ENCODE results near the gene SV2B. TPM values are rescaled to one million over a fixed set of nuclear protein-coding genes. Genes with fewer than 3 reads are reported as not detected.

The SV2B gene
- total and polyA plus RNA-seq, 9 of the 15 experiments (the other 6 are each of a cell fraction or from before 2014, with no cell fraction given), result 0.01 to 0.25 (median 0.11) TPM

DNA sequence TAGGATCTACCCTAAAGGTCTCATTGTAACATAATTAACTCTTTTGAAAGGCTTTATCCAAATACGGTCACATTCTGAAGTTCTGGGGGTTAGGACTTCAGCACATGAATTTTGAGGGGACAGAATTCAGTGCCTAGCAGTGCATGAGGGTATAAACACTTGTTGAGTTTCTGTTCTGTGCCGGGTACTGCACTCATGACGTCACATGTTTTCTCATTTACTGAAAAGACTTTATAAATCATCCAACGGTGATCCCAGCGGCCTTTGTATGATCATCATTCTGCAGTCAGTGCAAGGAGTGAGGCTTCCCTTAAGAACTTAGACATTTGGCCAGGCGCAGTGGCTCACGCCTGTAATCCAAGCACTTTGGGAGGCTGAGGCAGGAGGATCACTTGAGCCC is 25.1 kb downstream of the SV2B start:
- no peaks in the 10 kb centered on the region for H3K79me2 ChIP-seq (ENCODE audit: control insufficient read depth, insufficient read depth, low read length)
- ChIA-PET POLR2A (no interaction called here), CTCF (ENCODE audit: low intra/inter-chr PET ratio) (no interaction called here)
- WGBS (ENCODE audit: insufficient coverage, low coverage, missing lambda C conversion rate), result 2% methylated on average over 7 of the region's 7 CpGs
- H4K20me1 ChIP-seq (replicated peaks; ENCODE audit: control insufficient read depth, insufficient read depth, low read length), result no peaks in the 10 kb centered on the region; the same call in 1 of the 2 replicates
- H3K4me1 ChIP-seq (replicated peaks in 1 of 2; ENCODE audit: control insufficient read depth in 2 of 2, insufficient read depth in 2 of 2, low read length in 2 of 2), result no peaks in the 10 kb centered on the region
- DNase-seq (ENCODE audit: extremely low read depth in 1 of 4, low spot score in 3 of 4), result no peak
- ATAC-seq, result no peak
- H3K4me2 ChIP-seq (ENCODE audit: insufficient read depth, low read length), result no peak overlapping the region
- intact Hi-C loops (cut with micrococcal nuclease), result no loop called here
- no peak overlapping the region for H3K4me3 ChIP-seq
- H3K9me3 ChIP-seq (replicated peaks; ENCODE audit: control insufficient read depth, insufficient read depth, low read depth, low read length), result no peaks in the 10 kb centered on the region
- no peak for FAIRE-seq
- no peaks in the 10 kb centered on the region for H3K36me3 ChIP-seq (ENCODE audit: control insufficient read depth, insufficient read depth, low read length)
- peaks cover 11 to 21% of the 10 kb centered on the region in 2 experiments; a peak in 4 of 5 replicates for H3K27me3 ChIP-seq (ENCODE audit: control insufficient read depth in 2 of 2, insufficient read depth in 2 of 2, low read length in 2 of 2)
- H3K9ac ChIP-seq (ENCODE audit: insufficient read depth in 1 of 2, low read depth in 2 of 2, low read length in 2 of 2), result no peak overlapping the region
- no peaks in the 10 kb centered on the region for H3K9me1 ChIP-seq (ENCODE audit: control insufficient read depth, insufficient read depth, low read length)
- no peak overlapping the region for H3K27ac ChIP-seq (ENCODE audit: extremely low read depth, low read depth, low read length)
- H2AFZ ChIP-seq (ENCODE audit: low read depth, low read length), result no peak overlapping the region
- in situ Hi-C loops (cut with MboI), result no loop called here
- BruUV-seq (replicated peaks), result no TSS peak
- no peak for TF ChIP-seq SMAD4 (CRISPR knock-in tag; conservative IDR thresholded peaks at IDR 0.05)
- TF ChIP-seq ZNF407 (IDR thresholded peaks at IDR 0.05; ENCODE audit: low read depth), result no peak
- TF ChIP-seq KAT7 (CRISPR knock-in tag; IDR thresholded peaks at IDR 0.05; ENCODE audit: borderline replicate concordance), result no peak
- TF ChIP-seq NR1H2 (CRISPR knock-in tag; IDR thresholded peaks at IDR 0.05), result no peak
- TF ChIP-seq TAF1 (IDR thresholded peaks at IDR 0.05; ENCODE audit: control insufficient read depth, extremely low read depth, insufficient read depth, low read length, severe bottlenecking), result no peak
- TF ChIP-seq NFE2L1 (tag; IDR thresholded peaks at IDR 0.05; ENCODE audit: borderline replicate concordance, low read depth), result no peak
- TF ChIP-seq, protein P1, sequence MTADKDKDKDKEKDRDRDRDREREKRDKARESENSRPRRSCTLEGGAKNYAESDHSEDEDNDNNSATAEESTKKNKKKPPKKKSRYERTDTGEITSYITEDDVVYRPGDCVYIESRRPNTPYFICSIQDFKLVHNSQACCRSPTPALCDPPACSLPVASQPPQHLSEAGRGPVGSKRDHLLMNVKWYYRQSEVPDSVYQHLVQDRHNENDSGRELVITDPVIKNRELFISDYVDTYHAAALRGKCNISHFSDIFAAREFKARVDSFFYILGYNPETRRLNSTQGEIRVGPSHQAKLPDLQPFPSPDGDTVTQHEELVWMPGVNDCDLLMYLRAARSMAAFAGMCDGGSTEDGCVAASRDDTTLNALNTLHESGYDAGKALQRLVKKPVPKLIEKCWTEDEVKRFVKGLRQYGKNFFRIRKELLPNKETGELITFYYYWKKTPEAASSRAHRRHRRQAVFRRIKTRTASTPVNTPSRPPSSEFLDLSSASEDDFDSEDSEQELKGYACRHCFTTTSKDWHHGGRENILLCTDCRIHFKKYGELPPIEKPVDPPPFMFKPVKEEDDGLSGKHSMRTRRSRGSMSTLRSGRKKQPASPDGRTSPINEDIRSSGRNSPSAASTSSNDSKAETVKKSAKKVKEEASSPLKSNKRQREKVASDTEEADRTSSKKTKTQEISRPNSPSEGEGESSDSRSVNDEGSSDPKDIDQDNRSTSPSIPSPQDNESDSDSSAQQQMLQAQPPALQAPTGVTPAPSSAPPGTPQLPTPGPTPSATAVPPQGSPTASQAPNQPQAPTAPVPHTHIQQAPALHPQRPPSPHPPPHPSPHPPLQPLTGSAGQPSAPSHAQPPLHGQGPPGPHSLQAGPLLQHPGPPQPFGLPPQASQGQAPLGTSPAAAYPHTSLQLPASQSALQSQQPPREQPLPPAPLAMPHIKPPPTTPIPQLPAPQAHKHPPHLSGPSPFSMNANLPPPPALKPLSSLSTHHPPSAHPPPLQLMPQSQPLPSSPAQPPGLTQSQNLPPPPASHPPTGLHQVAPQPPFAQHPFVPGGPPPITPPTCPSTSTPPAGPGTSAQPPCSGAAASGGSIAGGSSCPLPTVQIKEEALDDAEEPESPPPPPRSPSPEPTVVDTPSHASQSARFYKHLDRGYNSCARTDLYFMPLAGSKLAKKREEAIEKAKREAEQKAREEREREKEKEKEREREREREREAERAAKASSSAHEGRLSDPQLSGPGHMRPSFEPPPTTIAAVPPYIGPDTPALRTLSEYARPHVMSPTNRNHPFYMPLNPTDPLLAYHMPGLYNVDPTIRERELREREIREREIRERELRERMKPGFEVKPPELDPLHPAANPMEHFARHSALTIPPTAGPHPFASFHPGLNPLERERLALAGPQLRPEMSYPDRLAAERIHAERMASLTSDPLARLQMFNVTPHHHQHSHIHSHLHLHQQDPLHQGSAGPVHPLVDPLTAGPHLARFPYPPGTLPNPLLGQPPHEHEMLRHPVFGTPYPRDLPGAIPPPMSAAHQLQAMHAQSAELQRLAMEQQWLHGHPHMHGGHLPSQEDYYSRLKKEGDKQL (CRISPR knock-in tag; IDR thresholded peaks at IDR 0.05; ENCODE audit: borderline replicate concordance), result no peak

Measured in K562 (cell line).